ENCODE measurements around the gene OR2V1. TPM values are rescaled to one million over a fixed set of nuclear protein-coding genes. Genes with fewer than 3 reads are reported as not detected.
A peak's percentile ranks its signal among the peaks of the same experiment; 100 is the strongest.

OR2V1 gene
- total RNA-seq, 1 donor = not detected

GRCh38 chr5:181170237-181170825 is 39.4 kb upstream of the OR2V1 start:
- DNase-seq (ENCODE audit: low read depth) = no peak
- peak overlapping the region; percentile 46 for H3K4me3 ChIP-seq (ENCODE audit: low read depth, low read length)
- no peak for TF ChIP-seq CTCF (IDR thresholded peaks at IDR 0.05; ENCODE audit: insufficient read depth, low read depth, low read length)

- peak; percentile 67 for DNase-seq (ENCODE audit: low read depth)
- peak overlapping the region; percentile 46 for H3K4me3 ChIP-seq (ENCODE audit: low read depth, low read length)
These were observed 38.7 kb upstream of the OR2V1 start for GRCh38 chr5:181169459-181170236.

- DNase-seq (ENCODE audit: low read depth) = no peak
- no peak for TF ChIP-seq CTCF (IDR thresholded peaks at IDR 0.05; ENCODE audit: insufficient read depth, low read depth, low read length)
- H3K4me3 ChIP-seq (ENCODE audit: low read depth, low read length) = no peak overlapping the region
These were observed 37.7 kb upstream of the OR2V1 start for GRCh38 chr5:181168595-181169118.

GRCh38 chr5:181167814-181168488 is 37.0 kb upstream of the OR2V1 start:
- no peak for DNase-seq (ENCODE audit: low read depth)
- TF ChIP-seq CTCF (IDR thresholded peaks at IDR 0.05; ENCODE audit: insufficient read depth, low read depth, low read length) = peak; percentile 52
- no peak overlapping the region for H3K4me3 ChIP-seq (ENCODE audit: low read depth, low read length)

- TF ChIP-seq CTCF (IDR thresholded peaks at IDR 0.05; ENCODE audit: insufficient read depth, low read depth, low read length) = no peak
- no peak overlapping the region for H3K4me3 ChIP-seq (ENCODE audit: low read depth, low read length)
- no peak for DNase-seq (ENCODE audit: low read depth)
These were observed 36.1 kb upstream of the OR2V1 start for GRCh38 chr5:181166812-181167733.

- DNase-seq (ENCODE audit: low read depth) = no peak
- H3K4me3 ChIP-seq (ENCODE audit: low read depth, low read length) = peak overlapping the region; percentile 23
- TF ChIP-seq CTCF (IDR thresholded peaks at IDR 0.05; ENCODE audit: insufficient read depth, low read depth, low read length) = no peak
These were observed 33.3 kb upstream of the OR2V1 start for GRCh38 chr5:181164076-181164952.

Measured in fibroblast of villous mesenchyme (primary cell).